Measurements from ENCODE around the gene ARPC5.

The ARPC5 gene

DNA sequence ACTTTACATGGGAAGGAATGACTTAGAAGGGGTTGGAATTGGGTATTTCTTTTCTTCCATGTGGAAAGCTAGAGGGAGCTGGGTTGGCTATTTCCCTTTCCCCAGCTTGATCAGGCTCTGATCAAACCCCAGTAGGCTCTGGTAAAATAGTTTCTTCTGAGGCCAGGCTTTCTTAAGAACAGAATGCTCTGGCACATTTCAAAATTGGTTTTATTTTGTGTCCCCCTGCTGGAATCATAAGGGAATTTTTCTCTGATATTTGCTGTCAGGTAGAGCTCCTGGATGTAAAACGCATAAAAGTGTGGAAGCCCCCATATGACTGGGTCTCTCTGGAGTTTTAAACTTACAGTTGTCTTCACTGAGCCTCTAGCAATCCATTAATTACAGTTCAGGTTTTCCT lies 34.6 kb upstream of the ARPC5 start:
- no peaks in the 10 kb centered on the region for H3K27me3 ChIP-seq (ENCODE audit: insufficient read depth, low read length)
- H3K36me3 ChIP-seq (ENCODE audit: insufficient read depth, low read length), result no peaks in the 10 kb centered on the region; the same call in 1 of the 2 replicates
- no peak overlapping the region for H3K4me3 ChIP-seq (ENCODE audit: low read depth, low read length)
- H3K4me1 ChIP-seq (ENCODE audit: control insufficient read depth, insufficient read depth, low read length, unreplicated experiment), result peaks cover 9% of the 10 kb centered on the region
- H3K79me2 ChIP-seq (ENCODE audit: control insufficient read depth, insufficient read depth, low read length, unreplicated experiment), result no peaks in the 10 kb centered on the region
- no peak overlapping the region for H3K27ac ChIP-seq (ENCODE audit: low read depth, low read length)
- no peak overlapping the region for H2AFZ ChIP-seq (ENCODE audit: low read length, unreplicated experiment)

DNA sequence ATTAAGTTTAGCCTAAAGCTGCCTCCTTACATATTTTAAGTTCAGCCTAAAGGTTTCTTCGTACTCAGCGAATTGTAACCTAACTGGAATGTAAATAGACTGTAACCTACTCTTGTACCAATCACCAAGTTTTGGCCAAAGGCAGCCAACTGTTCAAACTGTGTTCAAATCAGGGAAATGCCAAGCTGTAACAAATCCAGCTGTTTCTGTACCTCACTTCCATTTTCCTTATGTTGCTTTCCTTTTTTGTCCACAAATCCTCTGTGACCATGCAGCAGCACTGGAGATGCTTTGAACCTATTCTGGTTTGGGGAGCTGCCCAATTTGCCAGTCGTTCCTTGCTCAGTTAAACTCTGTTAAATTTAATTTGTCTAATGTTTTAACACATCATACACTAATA lies 20.8 kb upstream of the ARPC5 start:
- Histone ChIP-seq H2AFZ (ENCODE audit: low read length, unreplicated experiment) (peak overlapping the region; percentile 76), H3K27me3 (ENCODE audit: insufficient read depth, low read length) (no peaks in the 10 kb centered on the region), H3K4me1 (ENCODE audit: control insufficient read depth, insufficient read depth, low read length, unreplicated experiment) (peaks cover 11% of the 10 kb centered on the region), H3K4me3 (ENCODE audit: low read depth, low read length) (no peak overlapping the region), H3K79me2 (ENCODE audit: control insufficient read depth, insufficient read depth, low read length, unreplicated experiment) (no peaks in the 10 kb centered on the region), H3K36me3 (ENCODE audit: insufficient read depth, low read length) (no peaks in the 10 kb centered on the region), H3K27ac (ENCODE audit: low read depth, low read length) (no peak overlapping the region)

DNA sequence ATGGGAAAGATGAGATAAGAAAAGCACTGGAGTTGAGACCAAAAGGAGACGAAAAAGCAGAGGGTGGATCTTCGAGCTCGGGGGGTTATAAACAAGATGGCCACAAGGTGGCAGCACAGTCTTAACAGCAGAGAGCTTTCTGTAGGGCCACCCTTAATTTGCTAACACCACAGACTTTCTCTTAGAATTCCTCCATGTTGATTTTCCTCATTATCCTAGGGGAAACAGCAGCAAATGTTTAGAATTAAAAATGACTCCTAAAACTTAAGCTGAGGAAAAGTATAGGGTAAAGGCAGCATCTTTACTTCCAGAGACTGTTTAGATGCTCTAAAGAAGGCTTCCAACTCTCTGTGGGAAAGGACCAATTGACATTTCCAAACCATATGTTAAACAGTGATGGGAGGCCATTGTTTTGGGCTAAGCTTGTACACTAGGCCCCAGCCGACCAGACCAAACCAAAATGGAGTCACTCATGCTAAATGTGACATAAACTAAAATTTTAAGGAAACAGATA lies 20.0 kb upstream of the ARPC5 start:
- Histone ChIP-seq H3K79me2 (ENCODE audit: control insufficient read depth, insufficient read depth, low read length, unreplicated experiment) (no peaks in the 10 kb centered on the region), H3K4me1 (ENCODE audit: control insufficient read depth, insufficient read depth, low read length, unreplicated experiment) (peaks cover 11% of the 10 kb centered on the region), H3K27me3 (ENCODE audit: insufficient read depth, low read length) (no peaks in the 10 kb centered on the region), H3K27ac (ENCODE audit: low read depth, low read length) (no peak overlapping the region), H3K36me3 (ENCODE audit: insufficient read depth, low read length) (no peaks in the 10 kb centered on the region), H3K4me3 (ENCODE audit: low read depth, low read length) (no peak overlapping the region), H2AFZ (ENCODE audit: low read length, unreplicated experiment) (peak overlapping the region; percentile 76)

DNA sequence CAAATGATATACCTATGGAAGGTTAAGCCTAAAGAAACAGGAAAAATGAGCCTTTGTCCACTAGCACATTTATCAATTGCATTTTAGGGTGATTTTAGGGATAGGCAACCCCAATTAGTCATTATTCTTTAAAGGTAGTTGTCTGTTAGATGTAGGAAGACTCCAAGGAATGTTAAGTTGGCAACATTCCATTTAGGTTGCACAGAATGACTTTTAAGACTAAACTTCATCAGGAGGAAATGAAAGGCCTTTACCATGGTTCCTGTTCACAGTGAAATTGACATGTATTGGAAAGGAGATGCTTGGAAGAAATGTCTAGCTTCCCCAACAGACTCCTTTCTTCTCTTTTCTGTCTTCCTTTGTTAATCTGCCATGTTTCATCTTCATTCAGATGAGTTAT lies 19.1 kb upstream of the ARPC5 start:
- Histone ChIP-seq H2AFZ (ENCODE audit: low read length, unreplicated experiment) (no peak overlapping the region), H3K27me3 (ENCODE audit: insufficient read depth, low read length) (no peaks in the 10 kb centered on the region), H3K4me1 (ENCODE audit: control insufficient read depth, insufficient read depth, low read length, unreplicated experiment) (peaks cover 11% of the 10 kb centered on the region), H3K27ac (ENCODE audit: low read depth, low read length) (no peak overlapping the region), H3K79me2 (ENCODE audit: control insufficient read depth, insufficient read depth, low read length, unreplicated experiment) (no peaks in the 10 kb centered on the region), H3K36me3 (ENCODE audit: insufficient read depth, low read length) (no peaks in the 10 kb centered on the region), H3K4me3 (ENCODE audit: low read depth, low read length) (no peak overlapping the region)

DNA sequence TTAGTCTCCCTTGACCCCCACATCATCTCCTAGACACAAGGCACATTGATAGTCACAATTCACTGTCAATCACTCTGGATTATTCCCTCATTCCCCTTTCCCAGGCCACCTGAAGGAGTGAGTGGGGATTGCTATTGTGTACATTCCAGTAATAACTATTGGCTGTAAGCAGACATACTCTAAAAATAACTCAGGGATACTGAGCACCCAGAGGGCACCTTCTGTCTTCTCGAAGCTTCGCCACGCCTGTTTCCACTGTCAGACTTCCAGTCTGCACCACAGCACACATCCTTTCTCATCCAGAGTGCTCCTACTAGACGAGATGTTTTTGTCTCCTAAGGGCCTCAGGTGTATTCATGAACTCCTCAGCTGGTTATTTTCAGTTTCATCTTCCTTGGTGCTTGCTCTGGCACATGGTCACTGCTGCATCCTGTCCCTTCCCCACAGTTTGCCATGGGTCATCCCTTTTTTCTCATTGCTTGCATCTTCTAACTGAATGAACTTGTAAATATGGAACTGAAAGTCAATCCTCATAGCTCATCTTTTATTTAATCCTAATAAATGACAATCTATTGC lies 18.4 kb upstream of the ARPC5 start:
- Histone ChIP-seq H3K36me3 (ENCODE audit: insufficient read depth, low read length) (no peaks in the 10 kb centered on the region), H3K4me1 (ENCODE audit: control insufficient read depth, insufficient read depth, low read length, unreplicated experiment) (peaks cover 11% of the 10 kb centered on the region), H3K27ac (ENCODE audit: low read depth, low read length) (no peak overlapping the region), H3K27me3 (ENCODE audit: insufficient read depth, low read length) (no peaks in the 10 kb centered on the region), H3K4me3 (ENCODE audit: low read depth, low read length) (no peak overlapping the region), H3K79me2 (ENCODE audit: control insufficient read depth, insufficient read depth, low read length, unreplicated experiment) (no peaks in the 10 kb centered on the region), H2AFZ (ENCODE audit: low read length, unreplicated experiment) (no peak overlapping the region)

DNA sequence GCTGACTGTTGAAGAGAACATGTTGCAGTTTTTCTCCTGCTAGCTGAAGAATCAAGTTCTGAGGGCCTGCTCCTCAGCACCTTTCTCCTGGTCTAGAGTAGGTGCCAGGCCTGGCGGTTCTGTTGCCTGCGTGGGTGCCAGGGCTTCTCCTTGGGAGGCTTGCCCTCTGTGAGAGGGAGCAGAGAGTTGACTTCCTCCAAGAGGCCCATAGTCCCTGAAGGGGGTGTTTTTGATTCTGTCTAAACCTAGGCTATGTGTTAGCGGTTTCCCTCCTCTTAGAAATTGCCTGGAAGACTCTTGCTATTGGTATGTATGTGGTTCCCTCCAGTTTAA lies 17.8 kb upstream of the ARPC5 start:
- Histone ChIP-seq H3K79me2 (ENCODE audit: control insufficient read depth, insufficient read depth, low read length, unreplicated experiment) (no peaks in the 10 kb centered on the region), H3K27me3 (ENCODE audit: insufficient read depth, low read length) (no peaks in the 10 kb centered on the region), H3K4me3 (ENCODE audit: low read depth, low read length) (no peak overlapping the region), H3K27ac (ENCODE audit: low read depth, low read length) (no peak overlapping the region), H2AFZ (ENCODE audit: low read length, unreplicated experiment) (no peak overlapping the region), H3K4me1 (ENCODE audit: control insufficient read depth, insufficient read depth, low read length, unreplicated experiment) (peaks cover 11% of the 10 kb centered on the region), H3K36me3 (ENCODE audit: insufficient read depth, low read length) (no peaks in the 10 kb centered on the region)

DNA sequence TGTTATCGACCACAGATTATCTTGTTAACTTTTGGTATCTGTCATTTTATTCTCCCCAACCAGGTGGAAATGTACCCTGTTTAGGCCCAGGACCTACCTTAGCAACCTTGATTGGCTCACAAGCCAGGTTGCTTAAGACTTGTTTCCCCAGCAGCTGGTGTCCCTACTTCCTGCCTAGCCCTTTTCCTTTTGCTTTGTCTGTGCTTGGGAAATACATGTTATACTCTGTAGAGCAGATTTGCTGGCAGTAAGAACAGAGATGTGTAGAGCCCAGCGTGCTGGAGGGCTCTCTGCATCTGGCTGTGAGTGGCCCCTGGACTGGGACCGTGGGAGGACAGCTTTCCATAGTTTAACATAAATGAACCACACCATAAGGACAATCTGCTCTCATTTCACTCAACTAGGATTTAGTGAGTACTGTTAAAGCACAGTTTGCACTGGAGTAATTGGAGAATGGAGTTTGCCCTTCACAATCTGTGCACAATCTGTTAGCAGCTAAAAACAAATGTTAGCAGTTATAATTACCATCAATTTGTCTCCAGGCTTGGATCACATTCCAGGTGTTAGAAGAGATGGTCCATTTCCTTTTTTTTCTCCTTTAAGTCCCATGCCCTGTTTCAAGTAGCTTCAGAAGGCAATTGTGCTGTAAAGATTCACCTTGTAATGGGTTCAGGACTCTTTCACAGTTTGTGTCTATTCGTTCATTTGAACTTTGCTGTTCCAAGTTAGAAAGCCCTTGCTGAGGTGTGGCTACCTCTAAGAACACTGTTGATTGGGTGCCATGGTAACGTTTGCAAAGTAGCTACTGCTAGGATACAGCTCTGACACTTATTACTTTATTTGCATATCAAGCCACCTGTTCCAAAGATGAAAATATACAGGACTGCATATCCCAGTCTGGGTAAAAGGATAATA lies 17.2 kb upstream of the ARPC5 start, which contains the start of gene APOBEC4:
APOBEC4 (minus strand) TSS at position 770 of the 915 bp plus-strand sequence. CDS start 4,535 bp downstream, outside the sequence.
- Histone ChIP-seq H3K4me3 (ENCODE audit: low read depth, low read length) (no peak within 1 kb of the TSS), H3K36me3 (ENCODE audit: insufficient read depth, low read length) (no peaks in the 10 kb centered on the region), H3K27ac (ENCODE audit: low read depth, low read length) (no peak within 1 kb of the TSS), H3K4me1 (ENCODE audit: control insufficient read depth, insufficient read depth, low read length, unreplicated experiment) (peaks cover 11% of the 10 kb centered on the region), H3K79me2 (ENCODE audit: control insufficient read depth, insufficient read depth, low read length, unreplicated experiment) (no peaks in the 10 kb centered on the region), H3K27me3 (ENCODE audit: insufficient read depth, low read length) (no peaks in the 10 kb centered on the region), H2AFZ (ENCODE audit: low read length, unreplicated experiment) (no peak within 1 kb of the TSS)

DNA sequence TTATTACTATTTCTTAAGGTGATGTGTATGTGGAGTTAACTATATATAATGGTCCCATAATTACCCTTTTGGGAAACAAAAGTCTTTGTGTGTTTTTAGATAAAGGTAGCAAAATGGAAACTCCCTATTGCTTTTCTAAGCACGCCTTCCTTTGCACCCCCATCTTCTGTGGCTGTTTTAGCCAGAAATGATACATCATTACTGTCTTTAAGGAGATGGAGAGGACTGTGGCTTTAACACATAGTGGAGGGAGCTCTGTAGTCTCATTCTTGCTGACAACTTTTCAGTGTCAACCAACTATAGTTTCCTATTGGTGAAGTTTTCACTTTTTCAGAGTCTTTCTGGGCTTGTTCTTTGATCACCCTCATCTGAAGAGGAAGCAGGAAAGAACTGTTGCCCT lies 16.5 kb upstream of the ARPC5 start:
- H3K4me3 ChIP-seq (ENCODE audit: low read depth, low read length), result no peak overlapping the region
- H3K79me2 ChIP-seq (ENCODE audit: control insufficient read depth, insufficient read depth, low read length, unreplicated experiment), result no peaks in the 10 kb centered on the region
- H3K27me3 ChIP-seq (ENCODE audit: insufficient read depth, low read length), result no peaks in the 10 kb centered on the region
- H3K4me1 ChIP-seq (ENCODE audit: control insufficient read depth, insufficient read depth, low read length, unreplicated experiment), result peaks cover 11% of the 10 kb centered on the region
- H3K27ac ChIP-seq (ENCODE audit: low read depth, low read length), result no peak overlapping the region
- H2AFZ ChIP-seq (ENCODE audit: low read length, unreplicated experiment), result no peak overlapping the region
- H3K36me3 ChIP-seq (ENCODE audit: insufficient read depth, low read length), result no peaks in the 10 kb centered on the region

DNA sequence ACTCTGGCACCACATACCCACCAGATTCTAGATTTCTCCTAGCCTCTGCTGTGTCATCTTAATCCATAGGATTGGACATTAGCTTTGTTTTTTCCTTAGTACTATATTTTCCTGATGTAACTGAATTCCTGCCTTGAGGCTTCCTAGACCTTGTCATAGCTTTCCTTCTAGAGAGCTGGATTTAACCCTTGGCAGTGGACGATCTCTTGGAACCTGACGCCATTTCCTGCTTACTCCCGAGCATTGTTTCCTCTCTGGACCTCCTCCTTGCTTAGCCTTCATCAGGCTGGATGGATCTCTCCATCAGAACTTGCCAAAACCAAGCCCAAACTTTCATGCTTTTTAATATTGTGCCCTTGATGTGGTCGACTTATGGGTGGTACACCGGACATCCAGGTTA lies 16.0 kb upstream of the ARPC5 start:
- no peak overlapping the region for H3K4me3 ChIP-seq (ENCODE audit: low read depth, low read length)
- no peak overlapping the region for H3K27ac ChIP-seq (ENCODE audit: low read depth, low read length)
- no peak overlapping the region for H2AFZ ChIP-seq (ENCODE audit: low read length, unreplicated experiment)
- H3K36me3 ChIP-seq (ENCODE audit: insufficient read depth, low read length), result no peaks in the 10 kb centered on the region
- H3K27me3 ChIP-seq (ENCODE audit: insufficient read depth, low read length), result no peaks in the 10 kb centered on the region
- peaks cover 11% of the 10 kb centered on the region for H3K4me1 ChIP-seq (ENCODE audit: control insufficient read depth, insufficient read depth, low read length, unreplicated experiment)
- no peaks in the 10 kb centered on the region for H3K79me2 ChIP-seq (ENCODE audit: control insufficient read depth, insufficient read depth, low read length, unreplicated experiment)

DNA sequence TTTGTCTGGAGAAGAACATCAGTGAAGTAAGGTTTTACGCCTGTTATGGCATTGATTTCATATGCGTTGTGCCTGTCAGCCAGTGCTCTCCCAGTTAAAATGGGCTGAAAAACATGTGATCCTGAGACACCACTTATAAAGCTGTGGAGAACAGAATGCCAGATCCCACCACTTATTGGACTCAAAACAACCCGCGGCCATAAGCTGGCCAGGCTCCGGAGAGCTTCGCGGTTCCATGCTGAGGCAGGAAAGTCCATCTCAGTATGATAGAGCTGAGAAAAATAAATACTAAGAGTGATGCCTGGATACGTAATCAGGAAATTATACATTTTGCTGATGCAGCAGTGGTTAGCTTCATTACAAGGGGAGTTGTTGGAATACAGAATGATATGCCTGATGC lies 12.5 kb upstream of the ARPC5 start:
- Histone ChIP-seq H3K79me2 (ENCODE audit: control insufficient read depth, insufficient read depth, low read length, unreplicated experiment) (no peaks in the 10 kb centered on the region), H3K27ac (ENCODE audit: low read depth, low read length) (no peak overlapping the region), H3K4me3 (ENCODE audit: low read depth, low read length) (no peak overlapping the region), H3K4me1 (ENCODE audit: control insufficient read depth, insufficient read depth, low read length, unreplicated experiment) (no peaks in the 10 kb centered on the region), H3K27me3 (ENCODE audit: insufficient read depth, low read length) (no peaks in the 10 kb centered on the region), H2AFZ (ENCODE audit: low read length, unreplicated experiment) (no peak overlapping the region), H3K36me3 (ENCODE audit: insufficient read depth, low read length) (no peaks in the 10 kb centered on the region)

DNA sequence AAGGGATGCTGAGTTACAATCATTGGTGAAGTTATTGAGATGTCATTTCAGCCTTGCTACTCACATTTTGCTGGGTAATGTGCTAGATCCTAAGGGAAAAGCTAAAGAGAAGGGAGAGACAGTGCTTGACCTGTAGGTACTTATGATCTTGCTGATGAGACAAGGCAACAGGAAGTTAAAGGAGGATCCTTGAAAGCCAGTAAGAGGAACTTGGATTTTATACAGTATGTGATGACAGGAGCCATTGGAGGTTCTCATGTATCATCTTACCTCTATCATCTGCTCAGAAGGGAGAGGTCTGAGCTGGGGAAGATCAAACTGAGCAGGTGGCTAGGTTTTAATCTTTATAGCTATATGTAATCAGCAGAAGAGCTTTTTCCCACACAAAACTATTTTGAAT lies 11.2 kb upstream of the ARPC5 start:
- Histone ChIP-seq H3K27ac (ENCODE audit: low read depth, low read length) (no peak overlapping the region), H3K27me3 (ENCODE audit: insufficient read depth, low read length) (no peaks in the 10 kb centered on the region), H3K4me3 (ENCODE audit: low read depth, low read length) (no peak overlapping the region), H2AFZ (ENCODE audit: low read length, unreplicated experiment) (no peak overlapping the region), H3K79me2 (ENCODE audit: control insufficient read depth, insufficient read depth, low read length, unreplicated experiment) (no peaks in the 10 kb centered on the region), H3K36me3 (ENCODE audit: insufficient read depth, low read length) (no peaks in the 10 kb centered on the region), H3K4me1 (ENCODE audit: control insufficient read depth, insufficient read depth, low read length, unreplicated experiment) (no peaks in the 10 kb centered on the region)

All from ACC112 (cell line).